HEK293T (cell line): ENCODE results near the gene TDP1.

Source experiments
- CTCF ChIA-PET: fragments of 350-600 bp; formaldehyde crosslinking; extraction: SDS; loops from one replicate; lab custom pipeline; 2021; ENCODE audit warnings: antibody characterized with exemption, inconsistent platforms; lab: Yijun Ruan, JAX
- POLR2A ChIA-PET: fragments of 350-600 bp; formaldehyde crosslinking; extraction: SDS; loops from one replicate; lab custom pipeline; 2020; ENCODE audit warnings: antibody characterized with exemption, inconsistent platforms; lab: Yijun Ruan, JAX
- DNase-seq: peaks from one replicate; pipeline ENCODE4 v3.0.0; 2012; ENCODE audit warnings: mixed read lengths; ENCODE audit errors: extremely low spot score
- ARNT ChIP-seq: fragments of 450-650 bp; IDR thresholded peaks from 2 replicates; pipeline ENCODE4 v1.6.1; 2017; ENCODE audit warnings: mild to moderate bottlenecking
- BHLHE40 ChIP-seq: fragments of 450-650 bp; IDR thresholded peaks from 2 replicates; pipeline ENCODE4 v1.6.1; 2016; ENCODE audit warnings: mild to moderate bottlenecking, moderate library complexity, borderline replicate concordance
- CTBP1 ChIP-seq: fragments of 450-650 bp; IDR thresholded peaks from 2 replicates; pipeline ENCODE4 v1.6.1; 2016; ENCODE audit warnings: borderline replicate concordance
- ELF4 ChIP-seq: fragments of 450-650 bp; IDR thresholded peaks from 2 replicates; pipeline ENCODE4 v1.6.1; 2017; ENCODE audit warnings: antibody characterized with exemption
- FOXA1 ChIP-seq: fragments of 450-650 bp; IDR thresholded peaks from 2 replicates; pipeline ENCODE4 v1.6.1; 2016; ENCODE audit warnings: mild to moderate bottlenecking
- FOXK2 ChIP-seq: fragments of 450-650 bp; IDR thresholded peaks from 2 replicates; pipeline ENCODE4 v1.6.1; 2016; ENCODE audit warnings: mild to moderate bottlenecking
- FOXM1 ChIP-seq: fragments of 450-650 bp; IDR thresholded peaks from 2 replicates; pipeline ENCODE4 v1.6.1; 2017; ENCODE audit warnings: mild to moderate bottlenecking, borderline replicate concordance
- HDGF ChIP-seq: fragments of 450-650 bp; IDR thresholded peaks from 2 replicates; pipeline ENCODE4 v1.6.1; 2017; ENCODE audit warnings: antibody characterized with exemption, borderline replicate concordance
- L3MBTL2 ChIP-seq: fragments of 450-650 bp; conservative IDR thresholded peaks from 2 replicates; pipeline ENCODE4 v1.6.1; 2016; ENCODE audit warnings: mild to moderate bottlenecking
- LEF1 ChIP-seq: fragments of 450-650 bp; IDR thresholded peaks from 2 replicates; pipeline ENCODE4 v1.6.1; 2017; ENCODE audit warnings: mild to moderate bottlenecking, borderline replicate concordance
- NFRKB ChIP-seq: fragments of 450-650 bp; IDR thresholded peaks from 2 replicates; pipeline ENCODE4 v1.6.1; 2016; ENCODE audit warnings: mild to moderate bottlenecking, moderate library complexity
- PKNOX1 ChIP-seq: fragments of 450-650 bp; IDR thresholded peaks from 2 replicates; pipeline ENCODE4 v1.6.1; 2016
- SP1 ChIP-seq: fragments of 450-650 bp; IDR thresholded peaks from 2 replicates; pipeline ENCODE4 v1.6.1; 2017
- SUZ12 ChIP-seq: fragments of 450-650 bp; IDR thresholded peaks from 2 replicates; pipeline ENCODE4 v1.6.1; 2016; ENCODE audit warnings: mild to moderate bottlenecking
- TARDBP ChIP-seq: fragments of 450-650 bp; IDR thresholded peaks from 2 replicates; pipeline ENCODE4 v1.6.1; 2016
- ZNF384 ChIP-seq: fragments of 450-650 bp; IDR thresholded peaks from 2 replicates; pipeline ENCODE4 v1.6.1; 2016

TDP1 gene

GRCh38 chr14:90056826-90057225 is 101.1 kb downstream of the TDP1 start:
- ChIA-PET POLR2A (no interaction called here), CTCF (no interaction called here)
- DNase-seq: no peak
- TF ChIP-seq NFRKB: no peak

- ChIA-PET POLR2A (no interaction called here), CTCF (interaction anchor here (1.1 kb wide), 2 partner anchors 12 to 86 kb away, joined by 4 to 9 read pairs; no protein-coding TSS in a partner anchor)
- TF ChIP-seq HDGF: no peak
- no peak for TF ChIP-seq L3MBTL2
- no peak for TF ChIP-seq FOXK2
- no peak for TF ChIP-seq TARDBP
- TF ChIP-seq CTBP1: no peak
- no peak for TF ChIP-seq BHLHE40
- no peak for TF ChIP-seq ARNT
- no peak for TF ChIP-seq ELF4
- no peak for TF ChIP-seq FOXA1
- TF ChIP-seq LEF1: no peak
- no peak for TF ChIP-seq SP1
- TF ChIP-seq FOXM1: no peak
- TF ChIP-seq ZNF384: no peak
- TF ChIP-seq NFRKB: no peak
- no peak for TF ChIP-seq PKNOX1
- no peak for TF ChIP-seq SUZ12
- DNase-seq: no peak
Observed at GRCh38 chr14:90058876-90059458, 103.2 kb downstream of the TDP1 start.

- POLR2A ChIA-PET: no interaction called here
- DNase-seq: peak; percentile 86
- TF ChIP-seq L3MBTL2 (no peak), CTBP1 (peak; percentile 39; the same call in 1 of the 2 replicates)
- CTCF ChIA-PET: interaction anchor here (0.6 to 1.1 kb wide), 4 partner anchors 10 to 321 kb away, joined by 3 to 9 read pairs (median 4); no protein-coding TSS in a partner anchor
Observed at GRCh38 chr14:90060312-90060964, 104.7 kb downstream of the TDP1 start.

GRCh38 chr14:90060965-90061684 is 105.4 kb downstream of the TDP1 start:
- TF ChIP-seq TARDBP (no peak), PKNOX1 (no peak), L3MBTL2 (no peak), HDGF (no peak)
- DNase-seq: peak; percentile 33
- CTCF ChIA-PET: interaction anchor here (1.2 kb wide), 1 partner anchor 122 kb away, joined by 3 read pairs; no protein-coding TSS in a partner anchor
- POLR2A ChIA-PET: no interaction called here

- peak; percentile 25 for DNase-seq
- no peak for TF ChIP-seq ELF4
- no peak for TF ChIP-seq HDGF
- TF ChIP-seq ZNF384: no peak
- no peak for TF ChIP-seq BHLHE40
- TF ChIP-seq L3MBTL2: no peak
- no peak for TF ChIP-seq SP1
- TF ChIP-seq TARDBP: no peak
- ChIA-PET CTCF (interaction anchor here (1.0 to 1.2 kb wide), 3 partner anchors 88 to 122 kb away, joined by 3 to 4 read pairs (median 3); no protein-coding TSS in a partner anchor), POLR2A (no interaction called here)
Observed at GRCh38 chr14:90061685-90062126, 106.0 kb downstream of the TDP1 start, which contains the start of gene KCNK13. TSS of gene KCNK13 (plus strand) at chr14:90061994. CDS start at chr14:90062206, 212 bp downstream.

GRCh38 chr14:90062127-90062794 is 106.5 kb downstream of the TDP1 start:
- CTCF ChIA-PET: interaction anchor here (1.0 to 1.2 kb wide), 4 partner anchors 9 to 123 kb away, joined by 3 to 4 read pairs (median 4); no protein-coding TSS in a partner anchor
- POLR2A ChIA-PET: no interaction called here
- TF ChIP-seq ELF4 (no peak), LEF1 (no peak), ZNF384 (no peak), SP1 (no peak), FOXA1 (no peak), L3MBTL2 (no peak), FOXM1 (no peak), FOXK2 (no peak), ARNT (no peak), SUZ12 (no peak), TARDBP (no peak), PKNOX1 (no peak), NFRKB (no peak)
- DNase-seq: no peak
